Neural cell (in vitro differentiated cells): Measurements from ENCODE around the gene NCKAP5. TPM values are rescaled to one million over a fixed set of nuclear protein-coding genes. Genes with fewer than 3 reads are reported as not detected.

Experiments
- H2AFZ ChIP-seq: fragments of 200-600, 300-800 bp; sonication (generic), shearing (Covaris generic); 2 replicates; pipeline ENCODE4 v1.6.0; 2014; ENCODE audit warnings: low read depth, mild to moderate bottlenecking, antibody characterized with exemption, low read length, moderate library complexity
- H3F3A ChIP-seq: fragments of 200-600 bp; shearing (Covaris generic); 2 replicates; pipeline ENCODE4 v1.6.1; 2016; ENCODE audit warnings: mild to moderate bottlenecking, moderate library complexity, mixed read lengths, antibody characterized with exemption, low read length; ENCODE audit not compliant: insufficient read depth, poor library complexity, severe bottlenecking
- H3K27ac ChIP-seq: fragments of 200-600, 300-800 bp; sonication (generic), shearing (Covaris generic); 2 replicates; pipeline ENCODE4 v1.5.1; 2014; ENCODE audit warnings: mild to moderate bottlenecking, low read length, moderate library complexity
- H3K27me3 ChIP-seq: fragments of 300-800, 200-600 bp; sonication (generic), shearing (Covaris generic); 2 replicates; pipeline ENCODE4 v1.6.0; 2014; ENCODE audit warnings: mild to moderate bottlenecking, low read depth, low read length, moderate library complexity; ENCODE audit not compliant: insufficient read depth
- H3K36me3 ChIP-seq: fragments of 300-800, 200-600 bp; sonication (generic), shearing (Covaris generic); 2 replicates; pipeline ENCODE4 v1.5.1; 2014; ENCODE audit warnings: mild to moderate bottlenecking, antibody characterized with exemption, low read length, moderate library complexity; ENCODE audit not compliant: insufficient read depth
- H3K4me2 ChIP-seq: fragments of 300-800, 200-600 bp; sonication (generic), shearing (Covaris generic); 2 replicates; pipeline ENCODE4 v1.6.0; 2014; ENCODE audit warnings: mild to moderate bottlenecking, low read length
- H3K4me3 ChIP-seq: fragments of 300-800, 200-600 bp; sonication (generic), shearing (Covaris generic); 2 replicates; pipeline ENCODE4 v1.5.1; 2014; ENCODE audit warnings: mild to moderate bottlenecking, low read length, moderate library complexity
- H3K79me2 ChIP-seq: fragments of 200-600 bp; shearing (Covaris generic); replicated peaks from 2 replicates; pipeline ENCODE4 v1.6.0; 2014; ENCODE audit warnings: mild to moderate bottlenecking, low read length, moderate library complexity; ENCODE audit not compliant: insufficient read depth
- H3K9ac ChIP-seq: fragments of 300-800, 200-600 bp; sonication (generic), shearing (Covaris generic); 2 replicates; pipeline ENCODE4 v1.6.1; 2016; ENCODE audit warnings: mild to moderate bottlenecking, low read length, mixed read lengths
- H3K9me2 ChIP-seq: fragments of 200-600 bp; shearing (Covaris generic); 2 replicates; pipeline ENCODE4 v1.6.1; 2016; ENCODE audit warnings: mild to moderate bottlenecking, low read length, mixed read lengths; ENCODE audit not compliant: insufficient read depth
- H3K9me3 ChIP-seq: fragments of 200-600, 300-800 bp; sonication (generic), shearing (Covaris generic); 2 replicates; pipeline ENCODE4 v1.6.1; 2016; ENCODE audit warnings: mild to moderate bottlenecking, mixed run types, low read length, moderate library complexity, mixed read lengths
- H4K20me1 ChIP-seq: fragments of 200-600 bp; shearing (Covaris generic); 2 replicates; pipeline ENCODE4 v1.6.1; 2016; ENCODE audit warnings: mild to moderate bottlenecking, mixed run types; ENCODE audit not compliant: insufficient read depth
- CTCF ChIP-seq: fragments of 450-650 bp; IDR thresholded peaks from 2 replicates; pipeline ENCODE4 v1.5.1; 2014; ENCODE audit warnings: antibody characterized with exemption, mild to moderate bottlenecking, moderate library complexity; ENCODE audit not compliant: poor library complexity, severe bottlenecking
- EP300 ChIP-seq: fragments of 450-650 bp; conservative IDR thresholded peaks from 2 replicates; pipeline ENCODE4 v1.6.1; 2014; ENCODE audit warnings: antibody characterized with exemption, mild to moderate bottlenecking, moderate library complexity; ENCODE audit not compliant: poor library complexity, severe bottlenecking
- EZH2 ChIP-seq: fragments of 200-600, 300-800 bp; shearing (Covaris generic), sonication (generic); IDR thresholded peaks from 2 replicates; pipeline ENCODE4 v1.6.1; 2014; ENCODE audit warnings: antibody characterized with exemption, low read length, borderline replicate concordance, mild to moderate bottlenecking; ENCODE audit not compliant: insufficient read depth, poor library complexity, severe bottlenecking
- MXI1 ChIP-seq: fragments of 450-650 bp; conservative IDR thresholded peaks from 2 replicates; pipeline ENCODE4 v1.6.1; 2014; ENCODE audit warnings: antibody characterized with exemption, mild to moderate bottlenecking; ENCODE audit not compliant: poor library complexity, severe bottlenecking
- POLR2AphosphoS5 ChIP-seq: IDR thresholded peaks from 2 replicates; pipeline ENCODE4 v1.6.1; 2012
- RAD21 ChIP-seq: fragments of 450-650 bp; conservative IDR thresholded peaks from 2 replicates; pipeline ENCODE4 v1.6.1; 2014; ENCODE audit warnings: antibody characterized with exemption, mild to moderate bottlenecking, moderate library complexity
- REST ChIP-seq: IDR thresholded peaks from 2 replicates; pipeline ENCODE4 v1.6.1; 2012; ENCODE audit warnings: borderline replicate concordance
- SMC3 ChIP-seq: fragments of 450-650 bp; conservative IDR thresholded peaks from 2 replicates; pipeline ENCODE4 v1.6.1; 2014; ENCODE audit warnings: antibody characterized with exemption, mild to moderate bottlenecking, moderate library complexity; ENCODE audit not compliant: poor library complexity
- TAF1 ChIP-seq: IDR thresholded peaks from 2 replicates; pipeline ENCODE4 v1.6.1; 2012; ENCODE audit warnings: low read depth
- polyA plus RNA-seq: library from polyadenylated mRNA; depleted of rRNA; stranded (reverse); fragments of >200 nt; gene quantifications from 2 replicates; pipeline ENCODE4 v1.2.3, GENCODE V29; 2014

NCKAP5 gene
- polyA plus RNA-seq, 1 donor from 2014 or later, result 2.4 TPM

- Histone ChIP-seq H4K20me1 (no peaks in the 10 kb centered on the region), H3K9me2 (no peaks in the 10 kb centered on the region), H3K9me3 (no peaks in the 10 kb centered on the region), H3K9ac (no peak overlapping the region), H3K4me2 (no peak overlapping the region), H3F3A (no peaks in the 10 kb centered on the region), H3K36me3 (no peaks in the 10 kb centered on the region), H3K27ac (no peak overlapping the region), H3K27me3 (no peaks in the 10 kb centered on the region), H3K4me3 (no peak overlapping the region), H3K79me2 (no peaks in the 10 kb centered on the region), H2AFZ (no peak overlapping the region)
- TF ChIP-seq CTCF (no peak), EP300 (no peak), MXI1 (no peak), POLR2AphosphoS5 (no peak), RAD21 (no peak), EZH2 (no peak), REST (no peak), SMC3 (no peak), TAF1 (no peak)
Measured at GRCh38 chr2:132911726-132912724, 656.2 kb downstream of the NCKAP5 start.

- H4K20me1 ChIP-seq, result no peaks in the 10 kb centered on the region
- H3K4me2 ChIP-seq, result no peak overlapping the region
- no peak overlapping the region for H3K4me3 ChIP-seq
- no peaks in the 10 kb centered on the region for H3K9me2 ChIP-seq
- H3K9ac ChIP-seq, result no peak overlapping the region
- no peak overlapping the region for H2AFZ ChIP-seq
- no peaks in the 10 kb centered on the region for H3K79me2 ChIP-seq
- H3F3A ChIP-seq, result no peaks in the 10 kb centered on the region
- H3K9me3 ChIP-seq, result no peaks in the 10 kb centered on the region
- TF ChIP-seq MXI1 (no peak), SMC3 (no peak), EZH2 (no peak), EP300 (no peak), POLR2AphosphoS5 (no peak), CTCF (no peak), RAD21 (no peak), REST (no peak), TAF1 (no peak)
- H3K27ac ChIP-seq, result no peak overlapping the region
- no peaks in the 10 kb centered on the region for H3K27me3 ChIP-seq
- no peaks in the 10 kb centered on the region for H3K36me3 ChIP-seq
Measured at GRCh38 chr2:132910432-132910831, 657.8 kb downstream of the NCKAP5 start.
